Fibroblast of lung (primary cell): ENCODE results near the gene RASA4B. TPM values are rescaled to one million over a fixed set of nuclear protein-coding genes. Genes with fewer than 3 reads are reported as not detected.
"Not testable (repeated sequence)": the region's sequence is repeated elsewhere in the genome, so short reads cannot be mapped to it uniquely, and the experiment has no call there.

Experiments used
- DNase-seq, 2 donors: peaks; one replicate each; pipeline versions ENCODE4 v3.0.0 to v3.0.0-alpha.2; 2010; ENCODE audit warnings: low read depth in 2 of 2
- H2AFZ ChIP-seq: 2 replicates; pipeline ENCODE4 v1.5.1; 2012; ENCODE audit warnings: low read length, control low read depth, inconsistent platforms
- H3K27ac ChIP-seq: 2 replicates; pipeline ENCODE4 v1.5.1; 2011; ENCODE audit warnings: low read length, control low read depth; ENCODE audit not compliant: insufficient read depth
- H3K27me3 ChIP-seq: 2 replicates; pipeline ENCODE4 v1.5.1; 2011; ENCODE audit warnings: mild to moderate bottlenecking, low read length; ENCODE audit not compliant: control insufficient read depth, insufficient read depth
- H3K36me3 ChIP-seq: 2 replicates; pipeline ENCODE4 v1.5.1; 2011; ENCODE audit warnings: low read length; ENCODE audit not compliant: control insufficient read depth, insufficient read depth
- H3K4me1 ChIP-seq: 2 replicates; pipeline ENCODE4 v1.5.1; 2011; ENCODE audit warnings: low read length; ENCODE audit not compliant: control insufficient read depth, insufficient read depth; ENCODE audit errors: extremely low read depth
- H3K4me2 ChIP-seq: 2 replicates; pipeline ENCODE4 v1.5.1; 2011; ENCODE audit warnings: low read length, control low read depth; ENCODE audit not compliant: insufficient read depth; ENCODE audit errors: extremely low read depth
- H3K4me3 ChIP-seq, 4 experiments: fragments of 200-600 bp in 1 of 4; sonication (generic) in 1 of 4; replicated peaks in 1 of 4; 2 replicates each; pipeline ENCODE4 v1.5.1; 2011 to 2016; ENCODE audit warnings: low read length in 4 of 4, low read depth in 3 of 4, mild to moderate bottlenecking in 3 of 4, control low read depth in 2 of 4, inconsistent platforms in 1 of 4, mixed read lengths in 1 of 4; ENCODE audit not compliant: insufficient read depth in 1 of 4; ENCODE audit errors: control extremely low read depth in 1 of 4
- H3K79me2 ChIP-seq: 2 replicates; pipeline ENCODE4 v1.5.1; 2012; ENCODE audit warnings: mild to moderate bottlenecking, low read length, inconsistent platforms; ENCODE audit not compliant: control insufficient read depth, insufficient read depth
- H3K9ac ChIP-seq: 2 replicates; pipeline ENCODE4 v1.5.1; 2011; ENCODE audit warnings: mild to moderate bottlenecking, low read length, control low read depth; ENCODE audit not compliant: insufficient read depth
- H3K9me3 ChIP-seq: 2 replicates; pipeline ENCODE4 v1.5.1; 2012; ENCODE audit warnings: low read depth, low read length; ENCODE audit not compliant: control insufficient read depth, insufficient read depth
- H4K20me1 ChIP-seq: 2 replicates; pipeline ENCODE4 v1.5.1; 2011; ENCODE audit warnings: low read length; ENCODE audit not compliant: control insufficient read depth, insufficient read depth; ENCODE audit errors: extremely low read depth
- polyA plus RNA-seq, 2 donors: library from polyadenylated mRNA; depleted of rRNA in 1 of 2; stranded (reverse) in 1 of 2; unstranded in 1 of 2; fragments of >200 nt; gene quantifications; 2 replicates each; pipeline ENCODE4 v1.2.1, GENCODE V29; 2011 to 2012; ENCODE audit warnings: missing spikeins in 1 of 2
- total RNA-seq: library from RNA; depleted of rRNA; stranded (reverse); fragments of >200 nt; gene quantifications from 2 replicates; pipeline ENCODE4 v1.2.1, GENCODE V29; 2014

The RASA4B gene
- total and polyA plus RNA-seq, 2 donors (not counting 1 experiment from before 2014, with no cell fraction given), result 1.4 to 1.5 TPM

GRCh38 chr7:102527822-102528793, 10.5 kb upstream of the RASA4B start:
- not testable (repeated sequence) for H3K27ac ChIP-seq, H3K4me2 ChIP-seq, H3K4me1 ChIP-seq, H2AFZ ChIP-seq, H3K9ac ChIP-seq, H3K4me3 ChIP-seq, H4K20me1 ChIP-seq, H3K79me2 ChIP-seq, H3K9me3 ChIP-seq, H3K27me3 ChIP-seq, H3K36me3 ChIP-seq, DNase-seq

DNA sequence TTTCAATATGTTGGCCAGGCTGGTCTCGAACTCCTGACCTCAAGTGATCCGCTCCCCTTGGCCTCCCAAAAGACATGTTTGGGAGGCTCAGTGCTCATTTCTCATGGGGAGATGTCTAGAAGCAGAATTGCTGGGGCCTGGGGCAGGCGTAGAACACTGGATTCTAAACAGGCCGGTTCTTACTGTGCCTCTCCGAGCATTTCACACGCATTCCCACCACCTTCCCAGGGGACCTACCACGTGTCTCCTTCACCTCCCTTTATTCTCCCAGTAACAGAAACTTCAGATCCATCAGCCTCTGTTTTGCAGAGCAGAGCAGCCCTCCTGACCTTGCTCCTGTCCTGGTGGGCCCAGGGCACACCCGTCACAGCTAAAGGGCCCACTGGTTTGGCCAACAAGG, 9.6 kb upstream of the RASA4B start:
- H3K4me1 ChIP-seq, H3K27me3 ChIP-seq, H3K9me3 ChIP-seq, H2AFZ ChIP-seq, DNase-seq, H3K9ac ChIP-seq, H3K27ac ChIP-seq, H3K4me3 ChIP-seq, H4K20me1 ChIP-seq, H3K4me2 ChIP-seq, H3K79me2 ChIP-seq, H3K36me3 ChIP-seq: not testable (repeated sequence)

DNA sequence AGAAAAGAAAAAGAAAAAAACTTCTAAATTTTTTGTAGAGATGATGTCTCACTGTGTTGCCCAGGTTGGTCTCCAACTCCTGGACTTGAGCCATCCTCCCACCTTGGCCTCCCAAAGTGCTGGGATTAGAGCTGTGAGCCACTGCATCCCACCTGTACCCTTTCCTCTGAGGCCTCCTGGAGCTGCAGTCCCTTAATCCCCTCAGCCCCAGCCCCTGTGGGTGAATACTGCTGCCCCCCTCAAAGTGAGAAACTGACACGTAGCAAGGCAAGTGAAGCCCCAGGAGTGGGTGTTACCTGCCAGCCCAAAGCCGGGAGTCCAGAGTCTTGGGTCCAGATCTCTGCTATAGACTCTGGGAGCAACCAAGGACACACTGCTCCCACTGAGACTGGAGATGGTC, 7.2 kb upstream of the RASA4B start:
- not testable (repeated sequence) for H3K4me1 ChIP-seq, H3K27me3 ChIP-seq, DNase-seq, H3K79me2 ChIP-seq, H3K36me3 ChIP-seq, H3K9me3 ChIP-seq, H4K20me1 ChIP-seq, H3K4me2 ChIP-seq, H3K4me3 ChIP-seq, H3K27ac ChIP-seq, H2AFZ ChIP-seq, H3K9ac ChIP-seq

DNA sequence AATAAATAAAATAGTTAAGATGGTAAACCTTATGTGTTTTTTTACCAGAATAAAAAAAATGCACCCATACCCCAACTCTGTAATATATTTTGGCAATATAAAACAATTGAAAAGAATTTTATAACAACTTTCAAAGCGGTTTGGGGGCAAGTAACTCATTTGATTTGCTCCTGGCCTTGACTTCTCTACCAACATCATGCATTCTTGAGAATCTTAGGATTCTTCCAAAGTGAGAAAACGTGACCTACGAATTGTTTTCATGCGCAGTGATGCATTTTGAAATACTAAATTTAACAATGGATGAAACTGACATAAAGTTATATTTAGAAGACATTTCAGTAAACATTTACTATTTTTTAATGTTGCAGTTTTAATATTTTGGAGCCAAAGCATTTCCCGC, 3.2 kb upstream of the RASA4B start:
- H3K36me3 ChIP-seq, H3K4me3 ChIP-seq, H3K9ac ChIP-seq, H3K79me2 ChIP-seq, H3K4me2 ChIP-seq, H3K4me1 ChIP-seq, H3K9me3 ChIP-seq, H2AFZ ChIP-seq, H4K20me1 ChIP-seq, DNase-seq, H3K27me3 ChIP-seq, H3K27ac ChIP-seq: not testable (repeated sequence)

- not testable (repeated sequence) for H3K4me3 ChIP-seq, DNase-seq, H3K27ac ChIP-seq
Observed at GRCh38 chr7:102516951-102517350, 626 bp downstream of the RASA4B start.

DNA sequence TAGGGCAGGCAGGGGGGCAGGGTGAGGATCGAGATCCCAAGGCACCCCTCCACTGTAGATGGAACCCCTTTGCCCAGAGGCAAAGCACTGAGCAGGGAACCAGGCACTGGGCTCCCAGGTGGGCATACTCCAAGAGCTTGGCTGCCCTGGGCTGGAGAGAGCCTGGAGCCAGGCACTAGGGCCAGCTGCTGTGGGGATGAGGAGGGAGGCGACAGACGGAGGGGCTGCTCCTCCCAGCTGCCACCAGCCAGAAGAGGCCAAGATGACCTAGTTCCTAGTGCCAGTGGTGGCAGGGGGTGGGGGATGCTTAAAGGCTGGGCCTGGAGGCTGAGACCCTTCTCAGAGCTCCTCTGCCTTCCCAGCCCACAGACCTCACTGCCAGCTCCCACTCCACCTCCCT, 1.7 kb downstream of the RASA4B start:
- not testable (repeated sequence) for H3K4me1 ChIP-seq, DNase-seq, H2AFZ ChIP-seq, H3K79me2 ChIP-seq, H3K9me3 ChIP-seq, H3K27me3 ChIP-seq, H3K4me3 ChIP-seq, H3K27ac ChIP-seq, H3K9ac ChIP-seq, H3K36me3 ChIP-seq, H4K20me1 ChIP-seq, H3K4me2 ChIP-seq

More at GRCh38 chr7:102516951-102517350, 626 bp downstream of the RASA4B start:
- H4K20me1 ChIP-seq, H3K4me2 ChIP-seq, H3K9me3 ChIP-seq, H3K36me3 ChIP-seq, H3K27me3 ChIP-seq, H3K9ac ChIP-seq, H2AFZ ChIP-seq, H3K4me1 ChIP-seq, H3K79me2 ChIP-seq: not testable (repeated sequence)
